Measurements from ENCODE around the gene EXOC7.

DNA sequence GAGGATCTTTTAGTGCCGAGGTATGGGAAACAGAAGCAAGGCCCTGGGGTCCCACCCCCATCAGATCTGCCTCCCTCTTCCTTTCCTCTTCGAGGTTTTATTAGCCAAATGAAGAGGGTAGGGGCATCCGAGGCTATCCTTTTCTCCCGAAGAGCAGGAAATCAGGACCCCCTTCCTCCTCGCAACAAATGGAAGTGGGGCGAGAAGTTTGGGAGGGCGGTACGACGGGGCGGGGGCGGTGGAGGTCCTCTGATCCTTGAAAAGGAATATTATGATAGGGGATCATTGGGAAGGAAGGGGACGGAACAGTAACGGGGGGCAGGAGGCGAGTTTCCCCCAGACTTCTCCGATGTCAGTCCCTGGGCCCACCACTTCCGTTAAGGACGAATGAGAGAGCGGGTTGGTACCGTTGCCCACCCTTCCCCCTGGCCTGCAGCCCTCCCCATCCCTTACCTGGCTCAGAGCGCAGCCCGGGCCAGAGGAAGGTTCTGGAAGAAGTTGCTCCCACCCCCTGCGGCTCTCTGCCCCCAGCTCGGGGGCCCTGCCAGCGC lies 37.1 kb upstream of the EXOC7 start:
- TF ChIP-seq CREB1 (IDR thresholded peaks at IDR 0.05; ENCODE audit: low read depth) (no peak), EP300 (IDR thresholded peaks at IDR 0.05; ENCODE audit: borderline replicate concordance) (no peak), NFIC (IDR thresholded peaks at IDR 0.05) (no peak), TAF1 (IDR thresholded peaks at IDR 0.05; ENCODE audit: low read depth) (no peak), YY1 (IDR thresholded peaks at IDR 0.05; ENCODE audit: low read depth) (no peak), TCF12 (IDR thresholded peaks at IDR 0.05; ENCODE audit: low read depth) (no peak)
- TF ChIP-seq, protein P1, sequence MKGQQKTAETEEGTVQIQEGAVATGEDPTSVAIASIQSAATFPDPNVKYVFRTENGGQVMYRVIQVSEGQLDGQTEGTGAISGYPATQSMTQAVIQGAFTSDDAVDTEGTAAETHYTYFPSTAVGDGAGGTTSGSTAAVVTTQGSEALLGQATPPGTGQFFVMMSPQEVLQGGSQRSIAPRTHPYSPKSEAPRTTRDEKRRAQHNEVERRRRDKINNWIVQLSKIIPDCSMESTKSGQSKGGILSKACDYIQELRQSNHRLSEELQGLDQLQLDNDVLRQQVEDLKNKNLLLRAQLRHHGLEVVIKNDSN (IDR thresholded peaks at IDR 0.05): no peak
- TF ChIP-seq, protein P2, sequence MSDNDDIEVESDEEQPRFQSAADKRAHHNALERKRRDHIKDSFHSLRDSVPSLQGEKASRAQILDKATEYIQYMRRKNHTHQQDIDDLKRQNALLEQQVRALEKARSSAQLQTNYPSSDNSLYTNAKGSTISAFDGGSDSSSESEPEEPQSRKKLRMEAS (IDR thresholded peaks at IDR 0.05): no peak

All from Ishikawa (cell line).